ENCODE measurements around the gene MYBPC2. TPM values are rescaled to one million over a fixed set of nuclear protein-coding genes. Genes with fewer than 3 reads are reported as not detected.

The MYBPC2 gene
- total RNA-seq, 1 donor from 2014 or later: not detected

DNA sequence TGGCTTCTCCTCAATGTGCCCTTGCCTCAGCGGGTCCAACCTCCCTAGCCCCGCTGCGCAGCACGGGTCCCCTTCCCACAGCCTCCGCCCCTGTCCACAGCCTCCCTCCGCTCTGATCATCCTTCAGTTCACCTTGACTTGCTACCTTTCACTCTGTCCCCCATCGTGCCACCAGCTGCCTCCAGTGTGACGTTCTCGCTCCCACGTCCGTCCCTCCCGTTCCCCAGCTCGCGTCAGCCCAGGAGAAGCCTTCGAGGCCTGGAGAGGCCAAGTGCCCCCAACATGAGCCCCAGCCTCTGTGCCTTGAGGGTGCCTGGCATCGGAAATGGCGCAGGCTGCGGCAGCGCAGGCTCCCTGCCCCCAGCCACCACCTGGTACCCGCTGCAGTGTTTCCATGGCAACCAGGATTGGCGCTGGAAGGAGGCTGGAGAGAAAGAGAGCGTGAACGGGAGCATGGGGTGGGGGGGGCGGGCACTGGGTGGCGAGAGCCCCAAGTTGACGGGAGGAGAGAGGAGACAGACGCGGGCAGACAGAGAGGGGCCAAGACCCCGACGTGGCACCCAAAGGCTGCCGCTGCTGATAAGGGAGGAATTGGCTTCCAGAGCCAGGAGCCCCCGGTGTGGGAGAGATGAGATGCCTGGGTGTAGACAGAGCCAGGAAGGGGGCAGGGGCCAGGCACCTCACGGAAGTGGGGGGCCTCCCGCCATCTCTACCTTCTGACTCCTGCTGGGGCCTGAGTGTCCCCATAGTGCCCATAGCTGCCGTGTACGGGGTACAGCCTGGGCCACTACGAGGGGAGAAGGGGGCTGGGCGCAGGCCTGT, 81.9 kb downstream of the MYBPC2 start:
- TF ChIP-seq, protein P1, sequence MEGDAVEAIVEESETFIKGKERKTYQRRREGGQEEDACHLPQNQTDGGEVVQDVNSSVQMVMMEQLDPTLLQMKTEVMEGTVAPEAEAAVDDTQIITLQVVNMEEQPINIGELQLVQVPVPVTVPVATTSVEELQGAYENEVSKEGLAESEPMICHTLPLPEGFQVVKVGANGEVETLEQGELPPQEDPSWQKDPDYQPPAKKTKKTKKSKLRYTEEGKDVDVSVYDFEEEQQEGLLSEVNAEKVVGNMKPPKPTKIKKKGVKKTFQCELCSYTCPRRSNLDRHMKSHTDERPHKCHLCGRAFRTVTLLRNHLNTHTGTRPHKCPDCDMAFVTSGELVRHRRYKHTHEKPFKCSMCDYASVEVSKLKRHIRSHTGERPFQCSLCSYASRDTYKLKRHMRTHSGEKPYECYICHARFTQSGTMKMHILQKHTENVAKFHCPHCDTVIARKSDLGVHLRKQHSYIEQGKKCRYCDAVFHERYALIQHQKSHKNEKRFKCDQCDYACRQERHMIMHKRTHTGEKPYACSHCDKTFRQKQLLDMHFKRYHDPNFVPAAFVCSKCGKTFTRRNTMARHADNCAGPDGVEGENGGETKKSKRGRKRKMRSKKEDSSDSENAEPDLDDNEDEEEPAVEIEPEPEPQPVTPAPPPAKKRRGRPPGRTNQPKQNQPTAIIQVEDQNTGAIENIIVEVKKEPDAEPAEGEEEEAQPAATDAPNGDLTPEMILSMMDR (conservative IDR thresholded peaks at IDR 0.05; ENCODE audit: low read depth, low read length): no peak
- no peak overlapping the region for H3K4me3 ChIP-seq (ENCODE audit: low read depth, low read length)
- no peak for DNase-seq (ENCODE audit: low read depth)

DNA sequence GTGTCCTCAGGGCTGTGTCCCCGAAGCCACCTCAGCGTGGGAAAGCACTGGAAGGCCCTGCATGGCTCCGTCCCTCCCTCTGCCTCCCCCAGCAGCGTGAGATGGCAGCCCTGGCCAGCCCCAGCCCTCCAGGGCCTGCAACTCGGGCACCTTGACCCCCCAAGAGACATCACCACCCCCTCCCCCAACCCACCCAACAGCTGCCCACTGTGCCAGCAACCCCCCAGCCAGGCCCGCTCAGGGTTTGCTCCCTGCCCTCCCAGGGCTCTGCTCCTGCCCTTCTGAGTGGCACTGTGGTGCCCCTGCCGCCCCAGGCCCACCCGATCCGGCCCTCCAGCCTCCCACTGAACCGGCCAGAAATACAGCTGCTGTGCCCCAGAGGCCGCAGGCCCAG, 82.5 kb downstream of the MYBPC2 start:
- TF ChIP-seq, protein P1 (conservative IDR thresholded peaks at IDR 0.05; ENCODE audit: low read depth, low read length): no peak
- no peak for DNase-seq (ENCODE audit: low read depth)
- no peak overlapping the region for H3K4me3 ChIP-seq (ENCODE audit: low read depth, low read length)

Other genes starting within 250 kb of the MYBPC2 start
- 19.2 and 23.8 TPM in 2 replicates for gene MYH14, start 229.3 kb upstream of the MYBPC2 start, total RNA-seq
- gene KCNC3, start 103.5 kb upstream of the MYBPC2 start, total RNA-seq: 0.07 and 0.35 TPM in 2 replicates
- 0.14 and 3.3 TPM in 2 replicates for gene NAPSA, start 67.3 kb upstream of the MYBPC2 start, total RNA-seq
- 56.4 and 67.5 TPM in 2 replicates for gene NR1H2, start 56.4 kb upstream of the MYBPC2 start, total RNA-seq
- gene POLD1, start 48.5 kb upstream of the MYBPC2 start, total RNA-seq: 89.4 and 90.6 TPM in 2 replicates
- gene SPIB, start 14.0 kb upstream of the MYBPC2 start, total RNA-seq: not detected in 2 replicates
- gene EMC10, start 43.6 kb downstream of the MYBPC2 start, total RNA-seq: 123 and 185 TPM in 2 replicates
- 0.69 and 2.2 TPM in 2 replicates for gene GARIN5A, start 44.0 kb downstream of the MYBPC2 start, total RNA-seq
- 16.1 and 36.4 TPM in 2 replicates for gene JOSD2, start 78.3 kb downstream of the MYBPC2 start, total RNA-seq
- not detected in 2 replicates for gene ASPDH, start 81.0 kb downstream of the MYBPC2 start, total RNA-seq
- 0.07 and 0.69 TPM in 2 replicates for gene LRRC4B, start 135.5 kb downstream of the MYBPC2 start, total RNA-seq
- 0.58 TPM in 1 of 2 replicates, not detected in the other for gene SYT3, start 207.0 kb downstream of the MYBPC2 start, total RNA-seq
- gene C19orf81, start 216.6 kb downstream of the MYBPC2 start, total RNA-seq: 9.6 TPM in 1 of 2 replicates, not detected in the other